Embryonic facial prominence (tissue), 1 donor: ENCODE data around the gene C10orf143.

Experiments
- DNase-seq: peaks from one replicate; pipeline ENCODE4 v3.0.0-alpha.2; 2016; ENCODE audit errors: extremely low spot score

Gene C10orf143

GRCh38 chr10:130016095-130016494 is 94.5 kb downstream of the C10orf143 start:
- DNase-seq, result no peak

GRCh38 chr10:130015075-130015695 is 95.4 kb downstream of the C10orf143 start:
- DNase-seq, result no peak

- DNase-seq, result no peak
These were observed 96.2 kb downstream of the C10orf143 start for GRCh38 chr10:130014263-130015074.
